Measurements from ENCODE around the gene PGAP1. TPM values are rescaled to one million over a fixed set of nuclear protein-coding genes. Genes with fewer than 3 reads are reported as not detected.

PGAP1 gene
- total and polyA plus RNA-seq, 7 experiments from 2014 or later = 1.6 to 48.4 (median 6.4) TPM

DNA sequence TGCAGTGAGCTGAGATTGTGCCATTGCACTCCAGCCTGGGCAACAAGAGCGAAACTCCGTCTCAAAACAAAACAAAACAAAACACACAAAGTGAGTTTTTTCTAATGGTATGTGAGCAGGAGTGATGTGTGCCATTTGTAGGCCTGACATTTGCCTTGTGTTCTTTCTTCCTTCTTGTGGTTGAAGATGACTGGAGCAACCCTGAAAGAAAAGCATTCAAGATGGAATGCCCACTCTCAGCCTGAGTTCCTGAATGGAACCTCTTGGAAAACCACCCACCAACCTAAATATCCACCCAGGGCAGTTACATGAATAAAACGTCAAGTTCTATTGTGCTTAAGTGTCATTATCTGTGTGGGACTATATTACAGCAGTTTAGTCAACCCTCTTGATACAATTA, 26.5 kb downstream of the PGAP1 start:
- H3K27ac ChIP-seq (ENCODE audit: low read depth, low read length) = no peak overlapping the region
- no peak overlapping the region for H3K27ac Mint-ChIP-seq
- intact Hi-C loops (cut with micrococcal nuclease) = no loop called here
- ChIA-PET CTCF (no interaction called here), POLR2A (no interaction called here)
- peaks cover 0 to 2% (median 0%) of the 10 kb centered on the region in 11 donors for H3K9me3 Mint-ChIP-seq
- no peak overlapping the region for H3K4me3 Mint-ChIP-seq
- H3K9me3 ChIP-seq (ENCODE audit: control insufficient read depth in 2 of 3, low read length in 3 of 3) = no peaks in the 10 kb centered on the region
- H3K4me1 Mint-ChIP-seq = peaks cover 0 to 22% (median 0%) of the 10 kb centered on the region in 7 donors
- H3K4me3 ChIP-seq (ENCODE audit: low read length) = no peak overlapping the region
- H3K27me3 ChIP-seq (ENCODE audit: control insufficient read depth in 2 of 2, insufficient read depth in 2 of 2, low read length in 2 of 2) = no peaks in the 10 kb centered on the region
- no peaks in the 10 kb centered on the region for H3K27me3 Mint-ChIP-seq
- no peaks in the 10 kb centered on the region for H3K4me1 ChIP-seq (ENCODE audit: control insufficient read depth in 2 of 2, insufficient read depth in 2 of 2, low read length in 2 of 2)
- H3K36me3 Mint-ChIP-seq = peaks cover 0 to 42% (median 27%) of the 10 kb centered on the region in 5 donors
- H3K36me3 ChIP-seq (ENCODE audit: control insufficient read depth in 2 of 3, insufficient read depth in 3 of 3, low read length in 3 of 3) = no peaks in the 10 kb centered on the region
- ATAC-seq (no peak), DNase-seq (no peak)

- Histone ChIP-seq H3K27ac (ENCODE audit: low read depth, low read length) (no peak overlapping the region), H3K4me1 (ENCODE audit: control insufficient read depth in 2 of 2, insufficient read depth in 2 of 2, low read length in 2 of 2) (no peaks in the 10 kb centered on the region), H3K27me3 (ENCODE audit: control insufficient read depth in 2 of 2, insufficient read depth in 2 of 2, low read length in 2 of 2) (no peaks in the 10 kb centered on the region), H3K9me3 (ENCODE audit: control insufficient read depth in 2 of 3, low read length in 3 of 3) (no peaks in the 10 kb centered on the region), H3K36me3 (ENCODE audit: control insufficient read depth in 2 of 3, insufficient read depth in 3 of 3, low read length in 3 of 3) (no peaks in the 10 kb centered on the region), H3K4me3 (ENCODE audit: low read length) (no peak overlapping the region)
- no peaks in the 10 kb centered on the region for H3K9me3 Mint-ChIP-seq
- DNase-seq (no peak), ATAC-seq (no peak)
- H3K27me3 Mint-ChIP-seq = no peaks in the 10 kb centered on the region
- intact Hi-C loops (cut with micrococcal nuclease) = no loop called here
- CTCF ChIA-PET = interaction anchor here (0.8 to 1.1 kb wide), 2 partner anchors 8 to 1491 kb away, joined by 3 read pairs; no protein-coding TSS in a partner anchor
- peaks cover 0 to 14% (median 0%) of the 10 kb centered on the region in 7 donors for H3K4me1 Mint-ChIP-seq
- peak overlapping the region in 1 of 9 donors; percentile 1 for H3K27ac Mint-ChIP-seq
- POLR2A ChIA-PET = no interaction called here
- no peak overlapping the region for H3K4me3 Mint-ChIP-seq
- H3K36me3 Mint-ChIP-seq = peaks cover 3 to 60% (median 38%) of the 10 kb centered on the region in 5 donors
Observed at GRCh38 chr2:196891136-196891535, 35.4 kb downstream of the PGAP1 start.

GRCh38 chr2:196887431-196887830, 39.1 kb downstream of the PGAP1 start:
- Mint-ChIP-seq H3K4me3 (no peak overlapping the region), H3K9me3 (peaks cover 0 to 2% (median 0%) of the 10 kb centered on the region in 11 donors), H3K27ac (no peak overlapping the region), H3K27me3 (no peaks in the 10 kb centered on the region), H3K36me3 (peaks cover 12 to 53% (median 32%) of the 10 kb centered on the region in 5 donors), H3K4me1 (peaks cover 0 to 9% (median 0%) of the 10 kb centered on the region in 7 donors)
- Histone ChIP-seq H3K27ac (ENCODE audit: low read depth, low read length) (no peak overlapping the region), H3K4me3 (ENCODE audit: low read length) (no peak overlapping the region), H3K4me1 (ENCODE audit: control insufficient read depth in 2 of 2, insufficient read depth in 2 of 2, low read length in 2 of 2) (no peaks in the 10 kb centered on the region), H3K9me3 (ENCODE audit: control insufficient read depth in 2 of 3, low read length in 3 of 3) (no peaks in the 10 kb centered on the region), H3K36me3 (ENCODE audit: control insufficient read depth in 2 of 3, insufficient read depth in 3 of 3, low read length in 3 of 3) (no peaks in the 10 kb centered on the region), H3K27me3 (ENCODE audit: control insufficient read depth in 2 of 2, insufficient read depth in 2 of 2, low read length in 2 of 2) (no peaks in the 10 kb centered on the region)
- ATAC-seq (no peak), DNase-seq (no peak)
- ChIA-PET CTCF (no interaction called here), POLR2A (interaction anchor here (0.6 kb wide), 1 partner anchor 441 kb away, joined by 3 read pairs; no protein-coding TSS in a partner anchor)
- intact Hi-C loops (cut with micrococcal nuclease) = no loop called here

DNA sequence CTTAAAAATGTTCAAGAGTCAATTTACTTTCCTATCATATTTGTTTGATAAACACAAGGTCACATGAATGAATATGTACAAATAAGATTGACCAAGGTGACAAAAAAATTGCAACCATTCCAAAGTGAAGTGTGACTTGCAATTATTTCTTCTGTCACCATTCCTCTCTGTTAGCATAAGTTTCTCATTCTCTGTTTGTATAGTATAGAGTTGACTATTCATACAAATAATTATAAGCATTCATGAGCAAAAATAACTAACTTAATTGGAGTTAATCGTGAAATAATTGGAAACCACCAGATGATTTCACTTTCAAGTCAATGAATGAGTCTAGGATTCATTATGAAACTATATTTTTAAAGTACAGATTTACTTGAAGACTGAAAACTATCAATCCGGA, 42.1 kb downstream of the PGAP1 start:
- Histone ChIP-seq H3K27ac (ENCODE audit: low read depth, low read length) (no peak overlapping the region), H3K4me1 (ENCODE audit: control insufficient read depth in 2 of 2, insufficient read depth in 2 of 2, low read length in 2 of 2) (no peaks in the 10 kb centered on the region), H3K27me3 (ENCODE audit: control insufficient read depth in 2 of 2, insufficient read depth in 2 of 2, low read length in 2 of 2) (no peaks in the 10 kb centered on the region), H3K4me3 (ENCODE audit: low read length) (no peak overlapping the region), H3K36me3 (ENCODE audit: control insufficient read depth in 2 of 3, insufficient read depth in 3 of 3, low read length in 3 of 3) (no peaks in the 10 kb centered on the region), H3K9me3 (ENCODE audit: control insufficient read depth in 2 of 3, low read length in 3 of 3) (no peaks in the 10 kb centered on the region)
- Mint-ChIP-seq H3K4me3 (no peak overlapping the region), H3K9me3 (peaks cover 0 to 14% (median 0%) of the 10 kb centered on the region in 11 donors), H3K36me3 (peaks cover 13 to 56% (median 46%) of the 10 kb centered on the region in 5 donors), H3K27me3 (no peaks in the 10 kb centered on the region), H3K27ac (no peak overlapping the region), H3K4me1 (peaks cover 0 to 5% (median 0%) of the 10 kb centered on the region in 7 donors)
- intact Hi-C loops (cut with micrococcal nuclease) = loop anchor here in 1 of 2 donors (1.0 kb wide), 1 partner anchor 9 kb away; no protein-coding TSS in a partner anchor
- ATAC-seq (no peak), DNase-seq (no peak)
- POLR2A ChIA-PET = no interaction called here
- CTCF ChIA-PET = no interaction called here

GRCh38 chr2:196876364-196876763, 50.1 kb downstream of the PGAP1 start:
- ATAC-seq (no peak), DNase-seq (no peak)
- H3K4me1 Mint-ChIP-seq = peaks cover 0 to 41% (median 4%) of the 10 kb centered on the region in 7 donors
- ChIA-PET POLR2A (interaction anchor here (0.7 kb wide), 1 partner anchor 1276 kb away, joined by 3 read pairs; no protein-coding TSS in a partner anchor), CTCF (no interaction called here)
- no peaks in the 10 kb centered on the region for H3K27me3 ChIP-seq (ENCODE audit: control insufficient read depth in 2 of 2, insufficient read depth in 2 of 2, low read length in 2 of 2)
- H3K36me3 ChIP-seq (ENCODE audit: control insufficient read depth in 2 of 3, insufficient read depth in 3 of 3, low read length in 3 of 3) = peaks cover 0 to 5% (median 0%) of the 10 kb centered on the region in 3 experiments
- intact Hi-C loops (cut with micrococcal nuclease) = loop anchor here (10.0 kb wide), 2 partner anchors 48 to 498 kb away; partner anchors contain the start of gene PGAP1 (in 2 of the 2)
- peaks cover 0 to 41% (median 18%) of the 10 kb centered on the region in 5 donors for H3K36me3 Mint-ChIP-seq
- H3K9me3 Mint-ChIP-seq = peaks cover 0 to 7% (median 0%) of the 10 kb centered on the region in 11 donors
- no peaks in the 10 kb centered on the region for H3K27me3 Mint-ChIP-seq
- no peak overlapping the region for H3K4me3 ChIP-seq (ENCODE audit: low read length)
- H3K9me3 ChIP-seq (ENCODE audit: control insufficient read depth in 2 of 3, low read length in 3 of 3) = no peaks in the 10 kb centered on the region
- H3K4me3 Mint-ChIP-seq = no peak overlapping the region
- no peaks in the 10 kb centered on the region for H3K4me1 ChIP-seq (ENCODE audit: control insufficient read depth in 2 of 2, insufficient read depth in 2 of 2, low read length in 2 of 2)
- H3K27ac Mint-ChIP-seq = peak overlapping the region in 1 of 9 donors; percentile 46
- H3K27ac ChIP-seq (ENCODE audit: low read depth, low read length) = no peak overlapping the region

DNA sequence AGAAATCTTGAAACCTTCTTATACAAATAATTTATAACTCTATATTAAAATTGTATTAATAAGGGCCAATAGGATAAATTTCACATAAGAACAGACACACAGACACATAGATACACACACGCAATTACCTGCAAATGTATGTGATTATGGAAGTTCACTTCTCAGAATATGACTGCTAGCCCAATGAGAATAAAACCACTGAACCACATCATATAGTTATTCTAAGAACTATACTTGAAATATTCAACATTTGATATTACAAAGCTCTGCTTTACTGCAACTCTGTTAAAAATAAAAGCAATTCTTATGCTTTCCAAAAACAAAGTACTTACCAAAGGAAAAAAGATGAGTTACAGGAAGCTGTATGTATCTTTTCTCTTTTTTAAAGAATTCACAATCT, 51.1 kb downstream of the PGAP1 start:
- H3K27me3 ChIP-seq (ENCODE audit: control insufficient read depth in 2 of 2, insufficient read depth in 2 of 2, low read length in 2 of 2) = no peaks in the 10 kb centered on the region
- intact Hi-C loops (cut with micrococcal nuclease) = loop anchor here (1.0 to 10.0 kb wide), 3 partner anchors 9 to 499 kb away; partner anchors contain the start of gene PGAP1 (in 2 of the 2)
- no peaks in the 10 kb centered on the region for H3K9me3 ChIP-seq (ENCODE audit: control insufficient read depth in 2 of 3, low read length in 3 of 3)
- no peak overlapping the region for H3K4me3 ChIP-seq (ENCODE audit: low read length)
- DNase-seq = no peak
- POLR2A ChIA-PET = no interaction called here
- no peak for ATAC-seq
- CTCF ChIA-PET = no interaction called here
- no peak overlapping the region for H3K27ac ChIP-seq (ENCODE audit: low read depth, low read length)
- no peaks in the 10 kb centered on the region for H3K27me3 Mint-ChIP-seq
- no peaks in the 10 kb centered on the region for H3K4me1 ChIP-seq (ENCODE audit: control insufficient read depth in 2 of 2, insufficient read depth in 2 of 2, low read length in 2 of 2)
- H3K4me3 Mint-ChIP-seq = no peak overlapping the region
- peaks cover 0 to 5% (median 0%) of the 10 kb centered on the region in 3 experiments for H3K36me3 ChIP-seq (ENCODE audit: control insufficient read depth in 2 of 3, insufficient read depth in 3 of 3, low read length in 3 of 3)
- H3K4me1 Mint-ChIP-seq = peaks cover 0 to 43% (median 4%) of the 10 kb centered on the region in 7 donors
- H3K27ac Mint-ChIP-seq = no peak overlapping the region
- H3K36me3 Mint-ChIP-seq = peaks cover 0 to 35% (median 8%) of the 10 kb centered on the region in 5 donors
- H3K9me3 Mint-ChIP-seq = no peaks in the 10 kb centered on the region

DNA sequence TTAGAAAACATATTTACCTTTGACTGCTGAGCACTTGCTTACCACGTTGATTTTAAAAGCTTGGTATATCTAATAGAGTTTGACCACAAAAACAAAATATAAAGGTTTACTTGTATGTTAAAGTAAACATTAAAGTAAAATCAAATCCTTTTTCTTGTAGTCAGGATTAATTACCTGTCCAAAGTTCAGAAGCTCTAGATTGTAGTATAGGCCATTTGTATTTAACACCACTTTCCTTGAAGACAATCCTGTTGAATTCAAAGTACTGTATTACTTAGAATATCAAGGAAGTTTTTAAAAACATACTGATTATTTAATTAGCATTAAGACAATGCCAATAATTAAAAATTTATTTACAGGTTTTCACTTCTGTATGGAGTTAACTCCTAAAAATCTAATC, 53.0 kb downstream of the PGAP1 start:
- H3K4me3 Mint-ChIP-seq = no peak overlapping the region
- POLR2A ChIA-PET = no interaction called here
- H3K27ac Mint-ChIP-seq = no peak overlapping the region
- ATAC-seq (no peak), DNase-seq (no peak)
- Histone ChIP-seq H3K4me1 (ENCODE audit: control insufficient read depth in 2 of 2, insufficient read depth in 2 of 2, low read length in 2 of 2) (no peaks in the 10 kb centered on the region), H3K27me3 (ENCODE audit: control insufficient read depth in 2 of 2, insufficient read depth in 2 of 2, low read length in 2 of 2) (no peaks in the 10 kb centered on the region), H3K9me3 (ENCODE audit: control insufficient read depth in 2 of 3, low read length in 3 of 3) (no peaks in the 10 kb centered on the region), H3K4me3 (ENCODE audit: low read length) (no peak overlapping the region), H3K36me3 (ENCODE audit: control insufficient read depth in 2 of 3, insufficient read depth in 3 of 3, low read length in 3 of 3) (peaks cover 0 to 5% (median 0%) of the 10 kb centered on the region in 3 experiments), H3K27ac (ENCODE audit: low read depth, low read length) (no peak overlapping the region)
- intact Hi-C loops (cut with micrococcal nuclease) = loop anchor here (10.0 kb wide), 2 partner anchors 51 to 501 kb away; partner anchors contain the start of gene PGAP1 (in 2 of the 2)
- no peaks in the 10 kb centered on the region for H3K9me3 Mint-ChIP-seq
- peaks cover 0 to 32% (median 4%) of the 10 kb centered on the region in 5 donors for H3K36me3 Mint-ChIP-seq
- peaks cover 0 to 37% (median 4%) of the 10 kb centered on the region in 7 donors for H3K4me1 Mint-ChIP-seq
- CTCF ChIA-PET = no interaction called here
- H3K27me3 Mint-ChIP-seq = no peaks in the 10 kb centered on the region
